HG03097 (cell line): Measurements from ENCODE around the gene GLT8D2.
"Not testable (repeated sequence)": the region's sequence is repeated elsewhere in the genome, so short reads cannot be mapped to it uniquely, and the experiment has no call there.

Experiments
- ATAC-seq: cut with Tn5 transposase; IDR thresholded peaks from one replicate; pipeline ENCODE4 v1.9.1; 2021; ENCODE audit not compliant: unreplicated experiment, low FRiP score

Gene GLT8D2

GRCh38 chr12:104054681-104055346 is 4.8 kb upstream of the GLT8D2 start:
- no peak for ATAC-seq

GRCh38 chr12:104050436-104050835 is 449 bp upstream of the GLT8D2 start:
- ATAC-seq: no peak

GRCh38 chr12:104049278-104049902 is 597 bp downstream of the GLT8D2 start:
- no peak for ATAC-seq

GRCh38 chr12:104048811-104049210 is 1.2 kb downstream of the GLT8D2 start:
- ATAC-seq: no peak

GRCh38 chr12:104048162-104048561 is 1.8 kb downstream of the GLT8D2 start:
- no peak for ATAC-seq

- no peak for ATAC-seq
Measured at GRCh38 chr12:104046306-104046705, 3.7 kb downstream of the GLT8D2 start.

GRCh38 chr12:104044158-104044557 is 5.8 kb downstream of the GLT8D2 start:
- no peak for ATAC-seq

GRCh38 chr12:104042580-104042979 is 7.4 kb downstream of the GLT8D2 start:
- ATAC-seq: no peak

- ATAC-seq: not testable (repeated sequence)
Measured at GRCh38 chr12:104039769-104040168, 10.2 kb downstream of the GLT8D2 start.

GRCh38 chr12:104036143-104036542 is 13.8 kb downstream of the GLT8D2 start:
- ATAC-seq: not testable (repeated sequence)

GRCh38 chr12:104030596-104030995 is 19.4 kb downstream of the GLT8D2 start:
- not testable (repeated sequence) for ATAC-seq

GRCh38 chr12:104026841-104027599 is 23.0 kb downstream of the GLT8D2 start:
- ATAC-seq: no peak

- no peak for ATAC-seq
Measured at GRCh38 chr12:104025771-104026170, 24.2 kb downstream of the GLT8D2 start.

- ATAC-seq: no peak
Measured at GRCh38 chr12:104024348-104024747, 25.6 kb downstream of the GLT8D2 start.

GRCh38 chr12:104023710-104024109 is 26.3 kb downstream of the GLT8D2 start:
- no peak for ATAC-seq

GRCh38 chr12:104022786-104023185 is 27.2 kb downstream of the GLT8D2 start:
- no peak for ATAC-seq

- ATAC-seq: not testable (repeated sequence)
Measured at GRCh38 chr12:104021862-104022261, 28.1 kb downstream of the GLT8D2 start.

- no peak for ATAC-seq
Measured at GRCh38 chr12:104012331-104012730, 37.7 kb downstream of the GLT8D2 start.

- ATAC-seq: no peak
Measured at GRCh38 chr12:104011253-104011652, 38.7 kb downstream of the GLT8D2 start.

- no peak for ATAC-seq
Measured at GRCh38 chr12:104010606-104011169, 39.3 kb downstream of the GLT8D2 start.

- ATAC-seq: no peak
Measured at GRCh38 chr12:104010121-104010520, 39.9 kb downstream of the GLT8D2 start.
